SHP77 treated with DMSO at 0.1 percent for 48 hours (cell line): ENCODE measurements around the gene SPEF1.
"Not testable (repeated sequence)": the region's sequence is repeated elsewhere in the genome, so short reads cannot be mapped to it uniquely, and the experiment has no call there.

Experiments used
- DNase-seq: peaks from one replicate; lab custom pipeline; 2025; lab: John Stamatoyannopoulos, UW

The SPEF1 gene

GRCh38 chr20:3808544-3808943 is 27.3 kb upstream of the SPEF1 start:
- no peak for DNase-seq

GRCh38 chr20:3804781-3805180 is 23.5 kb upstream of the SPEF1 start:
- DNase-seq: no peak

GRCh38 chr20:3804254-3804751 is 23.1 kb upstream of the SPEF1 start:
- no peak for DNase-seq

GRCh38 chr20:3803854-3804253 is 22.6 kb upstream of the SPEF1 start:
- DNase-seq: no peak

- no peak for DNase-seq
Measured at GRCh38 chr20:3803289-3803688, 22.0 kb upstream of the SPEF1 start.

- no peak for DNase-seq
Measured at GRCh38 chr20:3802524-3803239, 21.4 kb upstream of the SPEF1 start.

GRCh38 chr20:3801846-3802245 is 20.6 kb upstream of the SPEF1 start:
- no peak for DNase-seq

GRCh38 chr20:3801299-3801698 is 20.1 kb upstream of the SPEF1 start:
- DNase-seq: no peak

- DNase-seq: no peak
Measured at GRCh38 chr20:3800878-3801260, 19.6 kb upstream of the SPEF1 start.

GRCh38 chr20:3800256-3800877 is 19.1 kb upstream of the SPEF1 start:
- no peak for DNase-seq

- DNase-seq: no peak
Measured at GRCh38 chr20:3798908-3799248, 17.6 kb upstream of the SPEF1 start.

GRCh38 chr20:3798373-3798768 is 17.1 kb upstream of the SPEF1 start:
- DNase-seq: no peak

GRCh38 chr20:3797592-3798372 is 16.5 kb upstream of the SPEF1 start:
- DNase-seq: no peak

- DNase-seq: no peak
Measured at GRCh38 chr20:3797226-3797545, 15.9 kb upstream of the SPEF1 start.

- DNase-seq: no peak
Measured at GRCh38 chr20:3796477-3797225, 15.4 kb upstream of the SPEF1 start.

- peak; percentile 97 for DNase-seq
Measured at GRCh38 chr20:3795511-3796468, 14.5 kb upstream of the SPEF1 start, which contains the start of gene CDC25B. Gene CDC25B, plus strand, starts transcription at chr20:3796310. Its CDS starts 222 bp downstream, at chr20:3796532.

GRCh38 chr20:3794701-3795420 is 13.6 kb upstream of the SPEF1 start:
- no peak for DNase-seq

GRCh38 chr20:3794168-3794567 is 12.9 kb upstream of the SPEF1 start:
- DNase-seq: not testable (repeated sequence)

- DNase-seq: not testable (repeated sequence)
Measured at GRCh38 chr20:3789201-3789600, 8.0 kb upstream of the SPEF1 start.

GRCh38 chr20:3788685-3789155 is 7.5 kb upstream of the SPEF1 start:
- peak; percentile 8 for DNase-seq
